Measurements from ENCODE around the gene EPN2. TPM values are rescaled to one million over a fixed set of nuclear protein-coding genes. Genes with fewer than 3 reads are reported as not detected.

Gene EPN2
- polyA plus RNA-seq, 1 of the 3 experiments (the other 2 are of a cell fraction), result 38.9 TPM

DNA sequence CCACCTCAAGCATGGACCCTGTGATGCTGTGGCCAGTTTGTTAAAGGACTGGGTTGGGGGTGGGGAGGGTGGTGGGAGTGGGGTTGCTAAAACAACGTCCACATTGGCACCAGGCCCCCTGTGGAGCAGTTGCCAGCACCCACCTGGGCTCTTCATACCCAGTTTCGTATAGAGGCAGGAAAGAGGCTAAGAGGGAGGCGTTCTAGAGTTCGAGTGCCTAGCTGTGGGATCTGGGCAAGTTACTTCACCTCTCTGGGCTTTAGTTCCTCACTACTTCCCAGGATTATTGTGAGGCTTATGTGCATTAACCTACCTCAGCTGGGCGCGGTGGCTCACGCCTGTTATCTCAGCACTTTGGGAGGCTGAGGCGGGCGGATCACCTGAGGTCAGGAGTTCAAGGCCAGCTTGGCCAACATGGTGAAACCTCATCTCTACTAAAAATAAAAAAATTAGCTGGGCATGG, 148.4 kb downstream of the EPN2 start:
- Histone ChIP-seq H3K36me3 (replicated peaks in 1 of 2; ENCODE audit: control insufficient read depth in 1 of 2, insufficient read depth in 2 of 2, low read length in 1 of 2) (peaks cover 20 to 36% of the 10 kb centered on the region in 2 experiments), H3K27me3 (ENCODE audit: insufficient read depth) (no peaks in the 10 kb centered on the region), H3K9me3 (no peaks in the 10 kb centered on the region), H3K9me2 (no peaks in the 10 kb centered on the region), H4K20me1 (ENCODE audit: insufficient read depth) (0 out of 2 replicates have a peak, but pooled peaks cover 7% of the 10 kb centered on the region), H3K4me1 (ENCODE audit: control insufficient read depth in 1 of 2, insufficient read depth in 2 of 2, low read depth in 1 of 2, low read length in 1 of 2) (peaks cover 58 to 77% of the 10 kb centered on the region in 2 experiments), H3K27ac (ENCODE audit: low read depth in 2 of 2, low read length in 1 of 2) (peak overlapping the region; percentile 98 to 99), H3K4me2 (peak overlapping the region; percentile 92), H3K9ac (0 out of 2 replicates have a peak overlapping the region, but pooled peaks have one; percentile 77), H3K79me2 (ENCODE audit: insufficient read depth) (peaks cover 50% of the 10 kb centered on the region), H3F3A (replicated peaks; ENCODE audit: insufficient read depth) (peaks cover 55% of the 10 kb centered on the region), H3K4me3 (ENCODE audit: low read depth in 2 of 2, low read length in 1 of 2) (peak overlapping the region; percentile 55 to 69; a peak in 2 of 4 replicates), H2AFZ (ENCODE audit: low read depth) (no peak overlapping the region)
- 96% methylated on average over 9 of the region's 9 CpGs for WGBS (ENCODE audit: low lambda C conversion rate)
- no peak for DNase-seq
- CTCF ChIA-PET, result interaction anchor here (1.0 to 7.2 kb wide), 3 partner anchors 23 to 62 kb away, joined by 8 to 56 read pairs (median 30); partner anchors contain the start of gene B9D1
- POLR2A ChIA-PET, result interaction anchor here (1.3 to 2.8 kb wide), 4 partner anchors 8 to 21 kb away, joined by 4 to 29 read pairs (median 8); partner anchors contain the start of gene MAPK7
- TF ChIP-seq NFIC (IDR thresholded peaks at IDR 0.05; ENCODE audit: borderline replicate concordance) (no peak), RAD21 (IDR thresholded peaks at IDR 0.05; ENCODE audit: low read length) (no peak), ELF1 (IDR thresholded peaks at IDR 0.05) (no peak), RCOR1 (IDR thresholded peaks at IDR 0.05; ENCODE audit: low read length) (no peak), FOSL2 (IDR thresholded peaks at IDR 0.05; ENCODE audit: borderline replicate concordance, low read depth) (no peak), MEF2A (IDR thresholded peaks at IDR 0.05; ENCODE audit: borderline replicate concordance, low read depth) (no peak), SMC3 (IDR thresholded peaks at IDR 0.05; ENCODE audit: low read depth, low read length) (no peak), TEAD4 (IDR thresholded peaks at IDR 0.05; ENCODE audit: borderline replicate concordance, insufficient read depth) (no peak), GABPA (IDR thresholded peaks at IDR 0.05; ENCODE audit: low read depth) (no peak), NRF1 (IDR thresholded peaks at IDR 0.05; ENCODE audit: low read depth, low read length) (no peak), RXRA (IDR thresholded peaks at IDR 0.05; ENCODE audit: borderline replicate concordance, low read depth) (no peak), MXI1 (IDR thresholded peaks at IDR 0.05; ENCODE audit: low read depth, low read length) (no peak), TAF1 (IDR thresholded peaks at IDR 0.05; ENCODE audit: borderline replicate concordance, low read depth, low read length) (no peak), EZH2phosphoT487 (IDR thresholded peaks at IDR 0.05; ENCODE audit: borderline replicate concordance, low read depth) (no peak), FOXJ3 (CRISPR knock-in tag; IDR thresholded peaks at IDR 0.05) (no peak)
- TF ChIP-seq, protein P1, sequence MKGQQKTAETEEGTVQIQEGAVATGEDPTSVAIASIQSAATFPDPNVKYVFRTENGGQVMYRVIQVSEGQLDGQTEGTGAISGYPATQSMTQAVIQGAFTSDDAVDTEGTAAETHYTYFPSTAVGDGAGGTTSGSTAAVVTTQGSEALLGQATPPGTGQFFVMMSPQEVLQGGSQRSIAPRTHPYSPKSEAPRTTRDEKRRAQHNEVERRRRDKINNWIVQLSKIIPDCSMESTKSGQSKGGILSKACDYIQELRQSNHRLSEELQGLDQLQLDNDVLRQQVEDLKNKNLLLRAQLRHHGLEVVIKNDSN (IDR thresholded peaks at IDR 0.05; ENCODE audit: borderline replicate concordance, low read depth), result no peak
- TF ChIP-seq, protein P2, sequence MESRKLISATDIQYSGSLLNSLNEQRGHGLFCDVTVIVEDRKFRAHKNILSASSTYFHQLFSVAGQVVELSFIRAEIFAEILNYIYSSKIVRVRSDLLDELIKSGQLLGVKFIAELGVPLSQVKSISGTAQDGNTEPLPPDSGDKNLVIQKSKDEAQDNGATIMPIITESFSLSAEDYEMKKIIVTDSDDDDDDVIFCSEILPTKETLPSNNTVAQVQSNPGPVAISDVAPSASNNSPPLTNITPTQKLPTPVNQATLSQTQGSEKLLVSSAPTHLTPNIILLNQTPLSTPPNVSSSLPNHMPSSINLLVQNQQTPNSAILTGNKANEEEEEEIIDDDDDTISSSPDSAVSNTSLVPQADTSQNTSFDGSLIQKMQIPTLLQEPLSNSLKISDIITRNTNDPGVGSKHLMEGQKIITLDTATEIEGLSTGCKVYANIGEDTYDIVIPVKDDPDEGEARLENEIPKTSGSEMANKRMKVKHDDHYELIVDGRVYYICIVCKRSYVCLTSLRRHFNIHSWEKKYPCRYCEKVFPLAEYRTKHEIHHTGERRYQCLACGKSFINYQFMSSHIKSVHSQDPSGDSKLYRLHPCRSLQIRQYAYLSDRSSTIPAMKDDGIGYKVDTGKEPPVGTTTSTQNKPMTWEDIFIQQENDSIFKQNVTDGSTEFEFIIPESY (IDR thresholded peaks at IDR 0.05; ENCODE audit: borderline replicate concordance, low read depth), result no peak
- TF ChIP-seq, protein P3, sequence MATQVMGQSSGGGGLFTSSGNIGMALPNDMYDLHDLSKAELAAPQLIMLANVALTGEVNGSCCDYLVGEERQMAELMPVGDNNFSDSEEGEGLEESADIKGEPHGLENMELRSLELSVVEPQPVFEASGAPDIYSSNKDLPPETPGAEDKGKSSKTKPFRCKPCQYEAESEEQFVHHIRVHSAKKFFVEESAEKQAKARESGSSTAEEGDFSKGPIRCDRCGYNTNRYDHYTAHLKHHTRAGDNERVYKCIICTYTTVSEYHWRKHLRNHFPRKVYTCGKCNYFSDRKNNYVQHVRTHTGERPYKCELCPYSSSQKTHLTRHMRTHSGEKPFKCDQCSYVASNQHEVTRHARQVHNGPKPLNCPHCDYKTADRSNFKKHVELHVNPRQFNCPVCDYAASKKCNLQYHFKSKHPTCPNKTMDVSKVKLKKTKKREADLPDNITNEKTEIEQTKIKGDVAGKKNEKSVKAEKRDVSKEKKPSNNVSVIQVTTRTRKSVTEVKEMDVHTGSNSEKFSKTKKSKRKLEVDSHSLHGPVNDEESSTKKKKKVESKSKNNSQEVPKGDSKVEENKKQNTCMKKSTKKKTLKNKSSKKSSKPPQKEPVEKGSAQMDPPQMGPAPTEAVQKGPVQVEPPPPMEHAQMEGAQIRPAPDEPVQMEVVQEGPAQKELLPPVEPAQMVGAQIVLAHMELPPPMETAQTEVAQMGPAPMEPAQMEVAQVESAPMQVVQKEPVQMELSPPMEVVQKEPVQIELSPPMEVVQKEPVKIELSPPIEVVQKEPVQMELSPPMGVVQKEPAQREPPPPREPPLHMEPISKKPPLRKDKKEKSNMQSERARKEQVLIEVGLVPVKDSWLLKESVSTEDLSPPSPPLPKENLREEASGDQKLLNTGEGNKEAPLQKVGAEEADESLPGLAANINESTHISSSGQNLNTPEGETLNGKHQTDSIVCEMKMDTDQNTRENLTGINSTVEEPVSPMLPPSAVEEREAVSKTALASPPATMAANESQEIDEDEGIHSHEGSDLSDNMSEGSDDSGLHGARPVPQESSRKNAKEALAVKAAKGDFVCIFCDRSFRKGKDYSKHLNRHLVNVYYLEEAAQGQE (IDR thresholded peaks at IDR 0.05; ENCODE audit: low read depth, low read length), result no peak
- TF ChIP-seq, protein P4, sequence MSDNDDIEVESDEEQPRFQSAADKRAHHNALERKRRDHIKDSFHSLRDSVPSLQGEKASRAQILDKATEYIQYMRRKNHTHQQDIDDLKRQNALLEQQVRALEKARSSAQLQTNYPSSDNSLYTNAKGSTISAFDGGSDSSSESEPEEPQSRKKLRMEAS (IDR thresholded peaks at IDR 0.05; ENCODE audit: low read depth), result no peak

All from SK-N-SH (cell line).